ENCODE measurements around the gene SUZ12. TPM values are rescaled to one million over a fixed set of nuclear protein-coding genes. Genes with fewer than 3 reads are reported as not detected.

The SUZ12 gene
- total RNA-seq, 4 donors from 2014 or later, result 18.6 to 22.3 (median 21.7) TPM

- WGBS, result 1% methylated on average over 18 of the region's 51 CpGs
- peak in 2 of 3 experiments; percentile 90 to 98 for TF ChIP-seq CTCF (IDR thresholded peaks at IDR 0.05)
- TF ChIP-seq EP300 (IDR thresholded peaks at IDR 0.05), result no peak
- TF ChIP-seq POLR2AphosphoS5 (IDR thresholded peaks at IDR 0.05), result peak; percentile 76 to 85
- TF ChIP-seq POLR2A (IDR thresholded peaks at IDR 0.05; ENCODE audit: low read depth), result no peak
- no peaks in the 10 kb centered on the region for H3K9me3 ChIP-seq
- no peaks in the 10 kb centered on the region for H3K27me3 ChIP-seq
- peak within 1 kb of the TSS; percentile 89 to 92 (median 91) for H3K27ac ChIP-seq (replicated peaks in 1 of 4)
- no peaks in the 10 kb centered on the region for H3K36me3 ChIP-seq
- DNase-seq (ENCODE audit: extremely low spot score), result peak; percentile 97
- intact Hi-C loops (cut with DNase I), result loop anchor here (5.0 kb wide), 1 partner anchor 120 kb away; no protein-coding TSS in a partner anchor
- peak within 1 kb of the TSS; percentile 84 to 99 (median 94) for H3K4me3 ChIP-seq
- peaks cover 5 to 42% (median 28%) of the 10 kb centered on the region in 4 donors for H3K4me1 ChIP-seq
Observed at GRCh38 chr17:32006957-32007462, 70.2 kb downstream of the SUZ12 start, which contains the start of gene LRRC37B. Gene LRRC37B (plus strand): TSS chr17:32007383. CDS start chr17:32021393, 14,010 bp downstream.

GRCh38 chr17:32007463-32008298 lies 70.9 kb downstream of the SUZ12 start:
- H3K27ac ChIP-seq (replicated peaks in 1 of 4), result peak overlapping the region; percentile 89 to 92 (median 91)
- intact Hi-C loops (cut with DNase I), result loop anchor here (5.0 kb wide), 1 partner anchor 120 kb away; no protein-coding TSS in a partner anchor
- H3K36me3 ChIP-seq, result no peaks in the 10 kb centered on the region
- TF ChIP-seq POLR2AphosphoS5 (IDR thresholded peaks at IDR 0.05) (no peak), EP300 (IDR thresholded peaks at IDR 0.05) (no peak), CTCF (IDR thresholded peaks at IDR 0.05) (no peak)
- no peaks in the 10 kb centered on the region for H3K9me3 ChIP-seq
- no peaks in the 10 kb centered on the region for H3K27me3 ChIP-seq
- H3K4me1 ChIP-seq, result peaks cover 5 to 42% (median 30%) of the 10 kb centered on the region in 4 donors
- peak overlapping the region; percentile 84 to 99 (median 94) for H3K4me3 ChIP-seq
- DNase-seq (ENCODE audit: extremely low spot score), result no peak
- WGBS, result under 1% methylated on average over 35 of the region's 80 CpGs

- Histone ChIP-seq H3K27ac (replicated peaks in 1 of 4) (no peak overlapping the region), H3K4me3 (peak overlapping the region; percentile 84 to 99 (median 94)), H3K27me3 (no peaks in the 10 kb centered on the region), H3K9me3 (no peaks in the 10 kb centered on the region), H3K36me3 (no peaks in the 10 kb centered on the region), H3K4me1 (peaks cover 5 to 42% (median 32%) of the 10 kb centered on the region in 4 donors)
- 94% methylated on average over 2 of the region's 2 CpGs for WGBS
- intact Hi-C loops (cut with DNase I), result loop anchor here (5.0 kb wide), 1 partner anchor 118 kb away; no protein-coding TSS in a partner anchor
- no peak for DNase-seq (ENCODE audit: extremely low spot score)
- no peak for TF ChIP-seq EP300 (IDR thresholded peaks at IDR 0.05)
- no peak for TF ChIP-seq POLR2A (IDR thresholded peaks at IDR 0.05; ENCODE audit: low read depth)
- TF ChIP-seq POLR2AphosphoS5 (IDR thresholded peaks at IDR 0.05), result no peak
- TF ChIP-seq CTCF (IDR thresholded peaks at IDR 0.05), result no peak
Observed at GRCh38 chr17:32009262-32009542, 72.4 kb downstream of the SUZ12 start.

GRCh38 chr17:32010114-32010513 lies 73.3 kb downstream of the SUZ12 start:
- Histone ChIP-seq H3K9me3 (no peaks in the 10 kb centered on the region), H3K4me3 (peak overlapping the region in 1 of 4 donors; percentile 99), H3K36me3 (no peaks in the 10 kb centered on the region), H3K4me1 (peaks cover 5 to 42% (median 32%) of the 10 kb centered on the region in 4 donors), H3K27ac (replicated peaks in 1 of 4) (no peak overlapping the region), H3K27me3 (no peaks in the 10 kb centered on the region)
- no peak for TF ChIP-seq CTCF (IDR thresholded peaks at IDR 0.05)
- TF ChIP-seq EP300 (IDR thresholded peaks at IDR 0.05), result no peak
- TF ChIP-seq POLR2A (IDR thresholded peaks at IDR 0.05; ENCODE audit: low read depth), result no peak
- TF ChIP-seq POLR2AphosphoS5 (IDR thresholded peaks at IDR 0.05), result no peak
- no peak for DNase-seq (ENCODE audit: extremely low spot score)
- intact Hi-C loops (cut with DNase I), result no loop called here
- 90% methylated on average over 4 of the region's 4 CpGs for WGBS

All from esophagus muscularis mucosa (tissue), 4 donors.